GM23248 (cell line): ENCODE results near the gene DDX31.

Source experiments
- EZH2 ChIP-seq: fragments of 200-600 bp; sonication (generic); IDR thresholded peaks from 2 replicates; pipeline ENCODE4 v1.6.1; 2018; ENCODE audit warnings: antibody characterized with exemption, mild to moderate bottlenecking; ENCODE audit not compliant: insufficient read depth, poor library complexity, severe bottlenecking
- EZH2phosphoT487 ChIP-seq: fragments of 200-600 bp; sonication (generic); IDR thresholded peaks from 2 replicates; pipeline ENCODE4 v1.6.1; 2018; ENCODE audit warnings: antibody characterized with exemption, moderate library complexity, mild to moderate bottlenecking, low read depth; ENCODE audit not compliant: insufficient read depth

DNA sequence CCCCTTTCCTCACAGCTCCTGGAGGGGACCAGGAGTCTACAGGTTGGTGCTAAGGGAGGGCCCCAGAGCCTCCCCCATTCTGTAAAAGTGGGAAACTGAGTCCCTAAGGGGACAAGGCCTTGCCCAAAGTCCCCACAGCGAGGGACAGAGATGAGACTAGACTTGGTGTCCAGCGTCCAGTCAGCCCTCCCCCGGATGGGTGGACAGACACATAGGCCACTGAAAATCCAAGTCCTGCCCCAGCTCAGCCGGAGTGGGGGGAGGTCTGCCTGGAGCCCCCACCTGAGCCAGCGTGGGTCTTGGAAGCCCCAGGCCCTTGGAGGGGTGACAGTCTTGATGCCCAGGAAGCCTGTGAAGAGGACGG is 82.2 kb downstream of the DDX31 start:
- TF ChIP-seq EZH2 (no peak), EZH2phosphoT487 (no peak; the same call in 1 of the 2 replicates)
